NB4 (cell line): ENCODE results near the gene SLC22A23.

Experiments used
- CTCF ChIP-seq: IDR thresholded peaks from one replicate; pipeline ENCODE4 v1.5.1; 2012; ENCODE audit warnings: low read depth, low read length
- MYC ChIP-seq: IDR thresholded peaks from 2 replicates; pipeline ENCODE4 v1.6.1; 2011; ENCODE audit warnings: low read depth, low read length
- POLR2A ChIP-seq: IDR thresholded peaks from 2 replicates; pipeline ENCODE4 v1.6.1; 2011; ENCODE audit warnings: mild to moderate bottlenecking; ENCODE audit not compliant: insufficient read length; ENCODE audit errors: extremely low read depth

- no peak for TF ChIP-seq CTCF
- no peak for TF ChIP-seq POLR2A
- TF ChIP-seq MYC = no peak
These were observed 7.0 kb downstream of the SLC22A23 start for GRCh38 chr6:3449750-3450305.
